NCI-H82 (cell line): ENCODE results near the gene CRIP1.

ENCODE experiments used
- DNase-seq: peaks from one replicate; lab custom pipeline; 2025; lab: John Stamatoyannopoulos, UW

CRIP1 gene

DNA sequence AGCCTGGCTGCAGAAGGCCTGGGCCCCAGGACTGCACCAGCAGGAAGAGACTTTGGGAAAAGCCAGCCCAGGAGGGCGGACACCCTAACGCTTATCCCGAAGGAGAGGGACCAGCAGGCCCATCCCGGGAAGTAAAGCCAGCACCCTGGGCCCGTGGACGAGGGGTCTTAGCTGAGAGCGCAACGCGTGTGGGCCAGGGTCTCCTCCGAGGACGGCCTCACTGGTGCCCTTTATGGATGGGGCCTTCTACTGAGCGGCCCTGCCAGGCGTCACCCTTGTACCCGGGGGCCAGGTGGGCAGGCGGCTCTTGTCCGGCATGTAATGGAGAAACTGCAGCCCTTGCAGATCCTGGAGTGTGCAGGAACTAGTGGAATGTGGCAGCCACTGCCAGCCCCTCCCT lies 18.4 kb downstream of the CRIP1 start:
- no peak for DNase-seq

DNA sequence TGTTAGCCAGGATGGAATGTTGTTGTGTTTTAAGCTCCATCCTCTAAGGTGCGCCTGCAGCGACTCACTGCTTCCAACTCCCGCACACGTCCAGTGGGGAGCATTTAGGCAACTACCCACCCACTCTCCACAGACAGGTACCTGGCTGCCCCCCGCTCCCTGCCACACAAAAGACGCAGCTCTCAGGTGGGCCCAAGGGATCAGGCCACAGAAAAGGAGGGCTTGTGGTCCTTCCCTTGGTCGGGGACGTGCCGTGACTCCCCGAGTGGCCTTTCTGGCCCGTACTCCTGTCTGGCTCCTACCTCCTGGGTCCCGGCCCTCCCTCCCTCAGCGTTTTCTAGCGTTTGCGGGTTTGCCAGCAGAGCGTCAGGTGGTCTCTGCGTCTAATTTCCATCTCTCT lies 20.6 kb downstream of the CRIP1 start:
- no peak for DNase-seq

DNA sequence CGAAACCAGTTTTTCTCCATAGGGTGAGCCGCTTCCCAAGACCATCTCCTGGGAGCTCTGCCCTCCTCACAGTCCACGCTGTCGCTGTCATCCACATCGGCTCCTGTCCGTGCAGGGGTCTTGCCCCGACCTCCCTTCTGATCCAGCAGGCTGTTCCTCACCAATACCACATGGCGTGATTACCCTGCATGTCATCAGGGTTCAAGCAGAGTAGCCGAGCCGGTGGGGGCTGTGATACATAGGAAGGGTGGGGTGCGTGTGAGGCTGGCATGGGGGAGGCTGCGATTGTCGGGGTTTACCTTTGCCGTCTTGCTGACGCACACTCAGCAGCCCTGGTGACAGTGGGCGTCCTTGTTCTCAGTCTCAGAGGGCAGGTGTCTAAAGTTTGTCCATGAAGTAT lies 21.4 kb downstream of the CRIP1 start:
- no peak for DNase-seq

- DNase-seq: no peak
Observed at GRCh38 chr14:105508601-105509000, 21.9 kb downstream of the CRIP1 start.

- DNase-seq: no peak
Observed at GRCh38 chr14:105517096-105517495, 30.4 kb downstream of the CRIP1 start.

- DNase-seq: no peak
Observed at GRCh38 chr14:105519946-105520698, 33.4 kb downstream of the CRIP1 start.

- DNase-seq: no peak
Observed at GRCh38 chr14:105525326-105525725, 38.6 kb downstream of the CRIP1 start.

- no peak for DNase-seq
Observed at GRCh38 chr14:105525861-105526775, 39.4 kb downstream of the CRIP1 start, which contains the start of gene TMEM121. TMEM121 (plus strand) TSS chr14:105526583; CDS start chr14:105528835, 2,252 bp downstream.

- no peak for DNase-seq
Observed at GRCh38 chr14:105526776-105527380, 40.2 kb downstream of the CRIP1 start.

DNA sequence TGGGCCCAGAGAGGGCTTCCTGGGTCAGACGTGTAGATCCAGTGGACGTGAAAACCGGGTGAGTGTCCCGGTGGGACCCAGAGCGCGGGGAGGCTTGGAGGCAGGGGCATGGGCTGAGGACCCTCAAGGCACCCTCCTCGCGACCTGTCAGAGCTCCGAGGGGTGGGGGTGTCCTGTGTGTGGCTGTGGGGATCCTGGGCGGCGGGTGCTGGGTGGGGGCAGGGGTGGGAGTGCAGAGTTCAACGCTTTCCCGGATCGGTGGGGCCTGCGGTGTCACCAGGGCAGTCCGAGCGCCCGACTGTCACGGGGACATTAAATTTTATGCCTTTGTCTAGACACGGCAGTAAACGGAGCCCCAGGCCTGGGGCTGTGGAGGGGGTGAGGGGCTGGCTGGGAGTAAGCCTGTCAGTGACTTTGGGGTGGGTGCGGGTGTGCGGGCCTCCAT lies 40.7 kb downstream of the CRIP1 start:
- no peak for DNase-seq

- peak; percentile 69 for DNase-seq
Observed at GRCh38 chr14:105527826-105528585, 41.3 kb downstream of the CRIP1 start.

- no peak for DNase-seq
Observed at GRCh38 chr14:105528586-105529318, 42.1 kb downstream of the CRIP1 start.

DNA sequence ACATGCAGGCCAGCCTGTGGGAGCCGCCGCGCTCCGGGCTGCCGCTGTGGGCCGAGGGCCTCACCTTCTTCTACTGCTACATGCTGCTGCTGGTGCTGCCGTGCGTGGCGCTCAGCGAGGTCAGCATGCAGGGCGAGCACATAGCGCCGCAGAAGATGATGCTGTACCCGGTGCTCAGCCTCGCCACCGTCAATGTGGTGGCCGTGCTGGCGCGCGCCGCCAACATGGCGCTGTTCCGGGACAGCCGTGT lies 42.6 kb downstream of the CRIP1 start:
- no peak for DNase-seq

DNA sequence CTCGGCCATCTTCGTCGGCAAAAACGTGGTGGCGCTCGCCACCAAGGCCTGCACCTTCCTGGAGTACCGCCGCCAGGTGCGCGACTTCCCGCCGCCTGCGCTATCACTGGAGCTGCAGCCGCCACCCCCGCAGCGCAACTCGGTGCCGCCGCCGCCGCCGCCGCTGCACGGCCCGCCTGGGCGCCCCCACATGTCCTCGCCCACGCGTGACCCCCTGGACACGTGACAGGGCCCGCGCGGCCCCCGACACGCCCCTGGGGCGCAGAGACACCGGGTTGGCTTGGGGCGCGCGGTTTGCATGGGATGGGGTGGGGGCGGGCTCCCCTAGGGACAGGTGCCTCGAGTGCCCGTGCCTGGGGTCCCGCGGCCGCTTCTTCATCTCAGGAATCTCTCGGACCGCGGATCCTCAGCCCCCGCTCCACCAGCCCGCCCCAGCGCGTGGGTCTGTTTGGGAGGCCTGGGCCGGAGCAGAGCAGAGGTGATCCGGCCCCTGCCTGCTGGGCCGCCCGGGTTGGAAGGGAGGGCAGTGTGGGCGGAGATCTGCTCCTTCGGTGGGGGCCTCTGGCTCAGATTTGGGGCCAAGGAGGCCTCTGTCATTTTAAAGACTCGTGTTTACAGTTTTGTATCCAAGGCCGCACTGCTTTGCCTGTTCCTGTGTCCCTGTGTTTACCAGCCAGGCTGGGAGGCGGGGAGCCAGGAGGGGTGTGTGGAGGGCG lies 43.0 kb downstream of the CRIP1 start:
- DNase-seq: no peak

DNA sequence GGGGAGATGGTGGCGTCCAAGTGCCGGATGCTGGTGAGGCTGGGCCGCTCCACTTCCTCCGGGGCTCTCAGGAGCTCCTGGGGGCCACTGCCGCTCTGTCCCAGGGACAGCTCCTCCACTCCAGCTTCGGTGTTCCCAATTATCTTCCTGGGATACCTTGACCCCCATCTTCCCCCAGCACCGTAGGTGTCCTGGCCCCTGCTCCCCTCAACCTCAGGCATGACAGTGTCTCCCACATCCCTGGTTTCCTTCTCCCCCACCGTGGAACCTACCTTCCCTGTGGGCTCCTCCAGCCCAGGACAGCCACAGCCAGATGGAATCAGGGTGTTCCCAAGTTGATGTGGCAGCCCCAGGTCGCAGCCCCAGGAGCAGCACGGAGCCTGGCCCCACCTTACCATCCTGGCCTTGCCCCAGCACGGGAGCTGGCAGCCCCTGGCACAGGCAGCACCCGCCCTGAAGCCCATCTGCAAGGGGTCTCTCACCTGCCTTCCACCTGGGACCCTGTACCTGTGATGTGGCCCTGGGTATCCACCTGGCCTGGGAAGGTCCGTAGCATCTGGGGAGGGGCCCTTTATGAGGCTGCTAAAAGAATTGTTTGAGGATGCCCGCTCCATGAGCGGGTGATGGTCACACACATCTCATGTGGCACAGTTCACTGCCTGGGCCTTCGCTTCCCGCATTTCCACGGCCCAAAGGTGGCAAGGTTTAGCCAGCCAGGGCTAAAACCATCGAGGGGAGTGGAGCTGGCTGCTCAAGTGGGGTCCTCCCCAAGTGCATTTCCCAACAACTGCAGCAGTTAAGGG lies 43.8 kb downstream of the CRIP1 start:
- DNase-seq: no peak

- DNase-seq: no peak
Observed at GRCh38 chr14:105531088-105531893, 44.6 kb downstream of the CRIP1 start.

- DNase-seq: no peak
Observed at GRCh38 chr14:105531894-105532623, 45.4 kb downstream of the CRIP1 start.

- peak; percentile 39 for DNase-seq
Observed at GRCh38 chr14:105532735-105533141, 46.1 kb downstream of the CRIP1 start.
